ENCODE data around the gene ORM2. TPM values are rescaled to one million over a fixed set of nuclear protein-coding genes. Genes with fewer than 3 reads are reported as not detected.

The ORM2 gene
- total RNA-seq, 4 donors from 2014 or later: not detected

GRCh38 chr9:114371973-114372917 is 42.6 kb downstream of the ORM2 start:
- 33 to 36% methylated on average over 9 to 14 of the region's 14 CpGs for WGBS, 2 donors
- H3K9me3 ChIP-seq: no peaks in the 10 kb centered on the region
- no peaks in the 10 kb centered on the region for H3K27me3 ChIP-seq
- DNase-seq (ENCODE audit: low spot score in 2 of 2): no peak
- no peak overlapping the region for H3K4me3 ChIP-seq
- TF ChIP-seq POLR2A (IDR thresholded peaks at IDR 0.05) (no peak), EP300 (IDR thresholded peaks at IDR 0.05) (no peak), CTCF (IDR thresholded peaks at IDR 0.05) (no peak)
- peaks cover 0 to 46% (median 16%) of the 10 kb centered on the region in 4 donors for H3K4me1 ChIP-seq
- peak overlapping the region in 3 of 4 donors; percentile 13 to 70 (median 48) for H3K27ac ChIP-seq
- peaks cover 3 to 75% (median 10%) of the 10 kb centered on the region in 3 donors for H3K36me3 ChIP-seq

- no peak for DNase-seq (ENCODE audit: low spot score in 2 of 2)
- H3K36me3 ChIP-seq: peaks cover 3 to 74% (median 11%) of the 10 kb centered on the region in 3 donors
- no peak overlapping the region for H3K4me3 ChIP-seq
- TF ChIP-seq POLR2A (IDR thresholded peaks at IDR 0.05) (no peak), CTCF (IDR thresholded peaks at IDR 0.05) (no peak), EP300 (IDR thresholded peaks at IDR 0.05) (peak in 1 of 2 donors; percentile 24)
- WGBS, 2 donors: 52 to 63% methylated on average over 6 of the region's 9 CpGs
- H3K9me3 ChIP-seq: no peaks in the 10 kb centered on the region
- H3K4me1 ChIP-seq: peaks cover 0 to 39% (median 14%) of the 10 kb centered on the region in 4 donors
- H3K27ac ChIP-seq: peak overlapping the region in 3 of 4 donors; percentile 36 to 70 (median 48)
- no peaks in the 10 kb centered on the region for H3K27me3 ChIP-seq
These were observed 43.3 kb downstream of the ORM2 start for GRCh38 chr9:114372921-114373448.

- Histone ChIP-seq H3K9me3 (no peaks in the 10 kb centered on the region), H3K4me1 (peaks cover 0 to 35% (median 14%) of the 10 kb centered on the region in 4 donors), H3K36me3 (peaks cover 3 to 76% (median 11%) of the 10 kb centered on the region in 3 donors), H3K27ac (peak overlapping the region in 1 of 4 donors; percentile 36), H3K27me3 (no peaks in the 10 kb centered on the region), H3K4me3 (no peak overlapping the region)
- no peak for TF ChIP-seq CTCF (IDR thresholded peaks at IDR 0.05)
- no peak for TF ChIP-seq POLR2A (IDR thresholded peaks at IDR 0.05)
- TF ChIP-seq EP300 (IDR thresholded peaks at IDR 0.05): no peak
- WGBS, 2 donors: 86 to 90% methylated on average over 10 to 16 of the region's 16 CpGs
- DNase-seq (ENCODE audit: low spot score in 2 of 2): no peak
These were observed 44.5 kb downstream of the ORM2 start for GRCh38 chr9:114373960-114374730.

- Histone ChIP-seq H3K4me3 (no peak overlapping the region), H3K27ac (no peak overlapping the region), H3K36me3 (peaks cover 3 to 82% (median 11%) of the 10 kb centered on the region in 3 donors), H3K9me3 (no peaks in the 10 kb centered on the region), H3K27me3 (no peaks in the 10 kb centered on the region), H3K4me1 (peaks cover 0 to 35% (median 17%) of the 10 kb centered on the region in 4 donors)
- 75 to 80% methylated on average over 9 of the region's 9 CpGs for WGBS, 2 donors
- no peak for TF ChIP-seq POLR2A (IDR thresholded peaks at IDR 0.05)
- no peak for TF ChIP-seq CTCF (IDR thresholded peaks at IDR 0.05)
- no peak for TF ChIP-seq EP300 (IDR thresholded peaks at IDR 0.05)
- DNase-seq (ENCODE audit: low spot score in 2 of 2): no peak
These were observed 45.3 kb downstream of the ORM2 start for GRCh38 chr9:114374936-114375335.

All from tibial nerve (tissue), 4 donors.